G401 (cell line): ENCODE measurements around the gene SORBS2. TPM values are rescaled to one million over a fixed set of nuclear protein-coding genes. Genes with fewer than 3 reads are reported as not detected.

Source experiments
- DNase-seq: peaks from one replicate; pipeline ENCODE4 v3.0.0-alpha.2; 2015; ENCODE audit warnings: low spot score
- in situ Hi-C: cut with HindIII; loops from 2 replicates; pipeline ENCODE4 v1.10.0; 2016; ENCODE audit warnings: low sequenced_read_pairs, mixed read lengths
- total RNA-seq: library from RNA; depleted of rRNA; stranded (reverse); fragments of >200 nt; shearing (Covaris generic); gene quantifications from 2 replicates; pipeline ENCODE4 v1.2.3, GENCODE V29; 2014

Gene SORBS2
- total RNA-seq, 1 experiment from 2014 or later: 39.7 TPM

GRCh38 chr4:185702147-185702663, 109.8 kb downstream of the SORBS2 start:
- DNase-seq: no peak
- in situ Hi-C loops: no loop called here

- no peak for DNase-seq
- in situ Hi-C loops: no loop called here
Measured at GRCh38 chr4:185700630-185701029, 111.4 kb downstream of the SORBS2 start.

GRCh38 chr4:185700048-185700447, 111.9 kb downstream of the SORBS2 start:
- in situ Hi-C loops: no loop called here
- DNase-seq: no peak

- in situ Hi-C loops: no loop called here
- no peak for DNase-seq
Measured at GRCh38 chr4:185697488-185697887, 114.5 kb downstream of the SORBS2 start.

GRCh38 chr4:185695743-185696142, 116.3 kb downstream of the SORBS2 start:
- in situ Hi-C loops: no loop called here
- no peak for DNase-seq

GRCh38 chr4:185693548-185694215, 118.3 kb downstream of the SORBS2 start:
- in situ Hi-C loops: no loop called here
- no peak for DNase-seq

- DNase-seq: no peak
- in situ Hi-C loops: no loop called here
Measured at GRCh38 chr4:185689407-185689806, 122.6 kb downstream of the SORBS2 start.

- in situ Hi-C loops: no loop called here
- no peak for DNase-seq
Measured at GRCh38 chr4:185685804-185686203, 126.2 kb downstream of the SORBS2 start.

GRCh38 chr4:185683896-185684295, 128.1 kb downstream of the SORBS2 start:
- DNase-seq: no peak
- in situ Hi-C loops: no loop called here

- no peak for DNase-seq
- in situ Hi-C loops: no loop called here
Measured at GRCh38 chr4:185683222-185683621, 128.8 kb downstream of the SORBS2 start.

- no peak for DNase-seq
- in situ Hi-C loops: no loop called here
Measured at GRCh38 chr4:185682236-185682635, 129.8 kb downstream of the SORBS2 start.

- no peak for DNase-seq
- in situ Hi-C loops: no loop called here
Measured at GRCh38 chr4:185681604-185682003, 130.4 kb downstream of the SORBS2 start.

GRCh38 chr4:185680617-185681016, 131.4 kb downstream of the SORBS2 start:
- DNase-seq: no peak
- in situ Hi-C loops: no loop called here

- in situ Hi-C loops: no loop called here
- DNase-seq: no peak
Measured at GRCh38 chr4:185679523-185679922, 132.5 kb downstream of the SORBS2 start.

- in situ Hi-C loops: no loop called here
- no peak for DNase-seq
Measured at GRCh38 chr4:185677637-185678314, 134.2 kb downstream of the SORBS2 start.

GRCh38 chr4:185672618-185673017, 139.4 kb downstream of the SORBS2 start:
- no peak for DNase-seq
- in situ Hi-C loops: no loop called here

- in situ Hi-C loops: no loop called here
- DNase-seq: no peak
Measured at GRCh38 chr4:185672151-185672550, 139.8 kb downstream of the SORBS2 start.

GRCh38 chr4:185671496-185671895, 140.5 kb downstream of the SORBS2 start:
- in situ Hi-C loops: no loop called here
- no peak for DNase-seq

- in situ Hi-C loops: no loop called here
- no peak for DNase-seq
Measured at GRCh38 chr4:185671066-185671465, 140.9 kb downstream of the SORBS2 start.

GRCh38 chr4:185669288-185669687, 142.7 kb downstream of the SORBS2 start:
- no peak for DNase-seq
- in situ Hi-C loops: no loop called here

GRCh38 chr4:185666156-185666555, 145.8 kb downstream of the SORBS2 start:
- peak; percentile 22 for DNase-seq
- in situ Hi-C loops: no loop called here
